Nephron progenitor cell (in vitro differentiated cells): ENCODE data around the gene INPP5A.

Experiments
- DNase-seq: peaks from one replicate; pipeline ENCODE4 v3.0.0; 2021
- H3K27ac Mint-ChIP-seq: 2 replicates; pipeline ENCODE4 v1.8.0; 2021; ENCODE audit warnings: mild to moderate bottlenecking, moderate library complexity, mixed read lengths
- H3K27me3 Mint-ChIP-seq: 2 replicates; pipeline ENCODE4 v1.8.0; 2021; ENCODE audit warnings: mild to moderate bottlenecking, low read depth, mixed read lengths; ENCODE audit not compliant: poor library complexity
- H3K36me3 Mint-ChIP-seq: 2 replicates; pipeline ENCODE4 v1.8.0; 2021; ENCODE audit warnings: low read depth, mixed read lengths
- H3K4me1 Mint-ChIP-seq: 2 replicates; pipeline ENCODE4 v1.8.0; 2021; ENCODE audit warnings: mixed read lengths
- H3K4me3 Mint-ChIP-seq: 2 replicates; pipeline ENCODE4 v1.8.0; 2021; ENCODE audit warnings: mild to moderate bottlenecking, moderate library complexity, mixed read lengths
- H3K9me3 Mint-ChIP-seq: 2 replicates; pipeline ENCODE4 v1.8.0; 2021; ENCODE audit warnings: mild to moderate bottlenecking, moderate library complexity, mixed read lengths
- CTCF ChIP-seq: fragments of 200-600 bp; sonication (generic); IDR thresholded peaks from 2 replicates; pipeline ENCODE4 v1.5.0; 2021; ENCODE audit warnings: antibody characterized with exemption

Gene INPP5A

GRCh38 chr10:132544744-132545658 lies 7.4 kb downstream of the INPP5A start:
- peaks cover 6% of the 10 kb centered on the region for H3K27me3 Mint-ChIP-seq
- no peak overlapping the region for H3K4me3 Mint-ChIP-seq
- H3K9me3 Mint-ChIP-seq, result no peaks in the 10 kb centered on the region
- peaks cover 49% of the 10 kb centered on the region for H3K4me1 Mint-ChIP-seq
- TF ChIP-seq CTCF, result no peak
- H3K27ac Mint-ChIP-seq, result peak overlapping the region; percentile 13
- no peak for DNase-seq
- no peaks in the 10 kb centered on the region for H3K36me3 Mint-ChIP-seq

- H3K36me3 Mint-ChIP-seq, result no peaks in the 10 kb centered on the region
- TF ChIP-seq CTCF, result no peak
- DNase-seq, result no peak
- H3K4me3 Mint-ChIP-seq, result no peak overlapping the region
- H3K4me1 Mint-ChIP-seq, result peaks cover 44% of the 10 kb centered on the region
- no peak overlapping the region for H3K27ac Mint-ChIP-seq
- peaks cover 6% of the 10 kb centered on the region for H3K27me3 Mint-ChIP-seq
- no peaks in the 10 kb centered on the region for H3K9me3 Mint-ChIP-seq
Observed at GRCh38 chr10:132545659-132546367, 8.2 kb downstream of the INPP5A start.

DNA sequence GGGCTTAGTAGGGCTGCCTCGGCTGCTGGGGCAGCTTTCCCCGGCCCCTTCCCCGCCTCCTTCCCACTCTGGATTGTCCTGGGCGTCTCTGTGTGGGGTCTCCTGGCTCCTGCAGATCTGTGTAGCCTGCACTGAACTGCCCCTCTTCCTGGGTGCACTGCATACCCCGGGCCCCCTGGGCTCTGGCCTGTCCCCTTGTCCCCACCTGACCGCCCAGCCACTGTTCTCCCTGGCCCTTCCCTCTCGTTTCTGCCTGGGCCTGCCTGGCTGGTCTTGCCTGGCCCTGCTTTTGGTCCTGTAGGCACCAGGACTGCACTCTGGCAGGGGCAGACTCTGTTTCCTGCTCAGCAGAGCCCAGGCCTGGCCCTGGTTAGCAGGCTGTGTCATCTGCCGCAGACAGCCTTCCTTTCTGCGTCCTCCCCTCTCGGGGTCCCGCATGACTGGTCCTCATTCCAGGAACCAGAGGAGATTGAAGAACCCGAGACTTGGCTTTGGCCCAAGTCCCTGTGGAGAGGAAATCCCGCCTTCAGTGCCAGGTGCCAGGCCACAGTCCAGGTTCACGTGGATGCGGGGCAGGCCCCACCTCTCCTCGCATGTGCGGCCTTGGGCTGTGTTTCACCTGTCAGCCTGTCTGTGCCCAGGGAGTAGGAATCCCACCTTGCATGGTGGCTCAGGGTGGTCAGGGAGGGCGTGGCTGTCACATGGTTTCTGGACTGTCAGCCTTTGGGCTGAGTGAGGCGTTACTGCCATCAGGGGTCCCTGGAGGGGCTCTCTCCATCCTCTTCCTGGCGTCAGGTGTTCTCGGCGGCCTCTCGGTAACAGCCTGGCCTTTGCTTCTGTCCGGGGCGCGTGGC lies 9.2 kb downstream of the INPP5A start:
- Mint-ChIP-seq H3K27ac (no peak overlapping the region), H3K4me1 (peaks cover 34% of the 10 kb centered on the region)

GRCh38 chr10:132547421-132547861 lies 9.9 kb downstream of the INPP5A start:
- Mint-ChIP-seq H3K36me3 (no peaks in the 10 kb centered on the region), H3K9me3 (no peaks in the 10 kb centered on the region), H3K4me3 (no peak overlapping the region), H3K27me3 (peaks cover 4% of the 10 kb centered on the region), H3K4me1 (peaks cover 34% of the 10 kb centered on the region), H3K27ac (no peak overlapping the region)
- TF ChIP-seq CTCF, result no peak
- DNase-seq, result no peak

More for the DNA sequence above, 9.2 kb downstream of the INPP5A start:
- TF ChIP-seq CTCF, result no peak
- no peak for DNase-seq
- H3K36me3 Mint-ChIP-seq, result no peaks in the 10 kb centered on the region
- H3K27me3 Mint-ChIP-seq, result peaks cover 6% of the 10 kb centered on the region
- H3K9me3 Mint-ChIP-seq, result no peaks in the 10 kb centered on the region
- H3K4me3 Mint-ChIP-seq, result no peak overlapping the region

GRCh38 chr10:132548106-132548823 lies 10.7 kb downstream of the INPP5A start:
- H3K9me3 Mint-ChIP-seq, result no peaks in the 10 kb centered on the region
- TF ChIP-seq CTCF, result no peak
- no peak overlapping the region for H3K27ac Mint-ChIP-seq
- peaks cover 4% of the 10 kb centered on the region for H3K27me3 Mint-ChIP-seq
- no peak for DNase-seq
- no peak overlapping the region for H3K4me3 Mint-ChIP-seq
- H3K36me3 Mint-ChIP-seq, result no peaks in the 10 kb centered on the region
- H3K4me1 Mint-ChIP-seq, result peaks cover 34% of the 10 kb centered on the region
